GM19193 (cell line): ENCODE results near the gene DIRAS2.

Experiments used
- POLR2A ChIP-seq: IDR thresholded peaks from 4 replicates; pipeline ENCODE4 v1.6.1; 2011; ENCODE audit not compliant: insufficient read depth, insufficient read length; ENCODE audit errors: extremely low read depth

DIRAS2 gene

GRCh38 chr9:90632647-90633207 is 9.9 kb downstream of the DIRAS2 start:
- TF ChIP-seq POLR2A: no peak

GRCh38 chr9:90631964-90632363 is 10.7 kb downstream of the DIRAS2 start:
- no peak for TF ChIP-seq POLR2A

- TF ChIP-seq POLR2A: no peak
Measured at GRCh38 chr9:90629991-90630390, 12.6 kb downstream of the DIRAS2 start.

- TF ChIP-seq POLR2A: no peak
Measured at GRCh38 chr9:90629354-90629753, 13.3 kb downstream of the DIRAS2 start.

- no peak for TF ChIP-seq POLR2A
Measured at GRCh38 chr9:90616806-90617205, 25.8 kb downstream of the DIRAS2 start.

GRCh38 chr9:90613502-90613901 is 29.1 kb downstream of the DIRAS2 start:
- TF ChIP-seq POLR2A: no peak

GRCh38 chr9:90612957-90613356 is 29.7 kb downstream of the DIRAS2 start:
- TF ChIP-seq POLR2A: no peak

GRCh38 chr9:90611568-90611967 is 31.1 kb downstream of the DIRAS2 start:
- no peak for TF ChIP-seq POLR2A

GRCh38 chr9:90611121-90611520 is 31.5 kb downstream of the DIRAS2 start:
- TF ChIP-seq POLR2A: no peak

- TF ChIP-seq POLR2A: no peak
Measured at GRCh38 chr9:90607701-90608516, 34.7 kb downstream of the DIRAS2 start.

GRCh38 chr9:90600029-90600428 is 42.6 kb downstream of the DIRAS2 start:
- no peak for TF ChIP-seq POLR2A

- TF ChIP-seq POLR2A: no peak
Measured at GRCh38 chr9:90598191-90598590, 44.4 kb downstream of the DIRAS2 start.

- no peak for TF ChIP-seq POLR2A
Measured at GRCh38 chr9:90593646-90594045, 49.0 kb downstream of the DIRAS2 start.

GRCh38 chr9:90580576-90580975 is 62.0 kb downstream of the DIRAS2 start:
- no peak for TF ChIP-seq POLR2A

GRCh38 chr9:90579181-90579580 is 63.4 kb downstream of the DIRAS2 start:
- TF ChIP-seq POLR2A: no peak

GRCh38 chr9:90578126-90578815 is 64.4 kb downstream of the DIRAS2 start:
- no peak for TF ChIP-seq POLR2A
